Esophagus squamous epithelium (tissue), 5 donors: Measurements from ENCODE around the gene CASS4. TPM values are rescaled to one million over a fixed set of nuclear protein-coding genes. Genes with fewer than 3 reads are reported as not detected.

Experiments
- DNase-seq: peaks from one replicate; lab custom pipeline; 2025; lab: John Stamatoyannopoulos, UW
- H3K27ac ChIP-seq, 4 donors: fragments of 200-600 bp; sonication (generic); one replicate each; pipeline ENCODE4 v1.5.1; 2016 to 2019; ENCODE audit warnings: mild to moderate bottlenecking in 1 of 4
- H3K27me3 ChIP-seq, 4 donors: fragments of 200-600 bp; sonication (generic); 1 replicate in 3 of 4; 2 replicates in 1 of 4; pipeline versions ENCODE4 v1.5.1 to v1.6.0; 2017 to 2021; ENCODE audit warnings: antibody characterized with exemption in 1 of 4
- H3K36me3 ChIP-seq, 3 donors: fragments of 200-600 bp; sonication (generic); one replicate each; pipeline ENCODE4 v1.5.1; 2016 to 2019
- H3K4me1 ChIP-seq, 3 donors: fragments of 200-600 bp; sonication (generic); one replicate each; pipeline ENCODE4 v1.5.1; 2017 to 2019
- H3K4me3 ChIP-seq, 4 donors: fragments of 200-600 bp; sonication (generic); 1 replicate in 3 of 4; 2 replicates in 1 of 4; pipeline ENCODE4 v1.5.1; 2016 to 2019; ENCODE audit warnings: mild to moderate bottlenecking in 2 of 4, moderate library complexity in 1 of 4
- H3K9me3 ChIP-seq, 3 donors: fragments of 200-600 bp; sonication (generic); one replicate each; pipeline ENCODE4 v1.5.1; 2016 to 2019
- CTCF ChIP-seq, 6 experiments: fragments of 450-650 bp in 4 of 6; fragments of 200-600 bp in 2 of 6; sonication (generic) in 2 of 6; IDR thresholded peaks; one replicate each; pipeline ENCODE4 v1.5.1; 2016 to 2019; ENCODE audit warnings: antibody characterized with exemption in 6 of 6, mild to moderate bottlenecking in 4 of 6, moderate library complexity in 4 of 6
- POLR2A ChIP-seq, 4 donors: fragments of 450-650 bp; IDR thresholded peaks; one replicate each; pipeline ENCODE4 v1.6.1; 2017; ENCODE audit warnings: antibody characterized with exemption in 4 of 4, mild to moderate bottlenecking in 4 of 4, moderate library complexity in 3 of 4
- WGBS, 2 donors: methylation state at CpG; one replicate each; pipeline ENCODE4 v1.1.5; 2018; 5-methylcytosine and 5-hydroxymethylcytosine counted together
- intact Hi-C: fragments of 100-400 bp; cut with DNase I; formaldehyde crosslinking; loops from one replicate; pipeline ENCODE4 v1.15.0; 2022
- total RNA-seq, 4 donors: library from RNA; depleted of rRNA; stranded (reverse); fragments of >200 nt; gene quantifications; one replicate each; pipeline ENCODE4 v1.1.0, GENCODE V29; 2016
- donor health status: DM: yes; HTN: yes; CAD: no.

Gene CASS4
- total RNA-seq, 4 donors from 2014 or later, result 0.22 to 1.3 (median 0.63) TPM

- Histone ChIP-seq H3K4me1 (peaks cover 8 to 26% (median 25%) of the 10 kb centered on the region in 3 donors), H3K9me3 (no peaks in the 10 kb centered on the region), H3K36me3 (no peaks in the 10 kb centered on the region), H3K27ac (no peak overlapping the region), H3K4me3 (no peak overlapping the region), H3K27me3 (no peaks in the 10 kb centered on the region)
- no peak for DNase-seq
- TF ChIP-seq CTCF (IDR thresholded peaks at IDR 0.05) (no peak), POLR2A (IDR thresholded peaks at IDR 0.05) (no peak)
- WGBS, 2 donors, result 65 to 88% methylated on average over 1 of the region's 1 CpG
- intact Hi-C loops, result no loop called here
Measured at GRCh38 chr20:56430957-56431356, 18.9 kb downstream of the CASS4 start.

GRCh38 chr20:56431471-56431870 is 19.4 kb downstream of the CASS4 start:
- no peak overlapping the region for H3K4me3 ChIP-seq
- H3K4me1 ChIP-seq, result peaks cover 8 to 26% (median 25%) of the 10 kb centered on the region in 3 donors
- no peak for DNase-seq
- no peak for TF ChIP-seq CTCF (IDR thresholded peaks at IDR 0.05)
- TF ChIP-seq POLR2A (IDR thresholded peaks at IDR 0.05), result no peak
- H3K9me3 ChIP-seq, result no peaks in the 10 kb centered on the region
- no peak overlapping the region for H3K27ac ChIP-seq
- 84 to 92% methylated on average over 3 of the region's 3 CpGs for WGBS, 2 donors
- no peaks in the 10 kb centered on the region for H3K36me3 ChIP-seq
- intact Hi-C loops, result no loop called here
- no peaks in the 10 kb centered on the region for H3K27me3 ChIP-seq

- WGBS, 2 donors, result 35% methylated on average over 3 of the region's 3 CpGs
- Histone ChIP-seq H3K27ac (no peak overlapping the region), H3K4me1 (peaks cover 7 to 24% (median 22%) of the 10 kb centered on the region in 3 donors)
Measured at GRCh38 chr20:56433221-56433879, 21.3 kb downstream of the CASS4 start.

GRCh38 chr20:56433880-56434255 is 21.8 kb downstream of the CASS4 start:
- WGBS, 2 donors, result 31 to 33% methylated on average over 5 to 6 of the region's 6 CpGs
- Histone ChIP-seq H3K4me1 (peaks cover 2 to 19% (median 18%) of the 10 kb centered on the region in 3 donors), H3K27ac (no peak overlapping the region), H3K36me3 (no peaks in the 10 kb centered on the region), H3K9me3 (no peaks in the 10 kb centered on the region), H3K4me3 (no peak overlapping the region), H3K27me3 (no peaks in the 10 kb centered on the region)
- no peak for DNase-seq
- intact Hi-C loops, result no loop called here
- TF ChIP-seq CTCF (IDR thresholded peaks at IDR 0.05) (no peak), POLR2A (IDR thresholded peaks at IDR 0.05) (no peak)

More at GRCh38 chr20:56433221-56433879, 21.3 kb downstream of the CASS4 start:
- H3K4me3 ChIP-seq, result no peak overlapping the region
- no peaks in the 10 kb centered on the region for H3K27me3 ChIP-seq
- intact Hi-C loops, result no loop called here
- TF ChIP-seq CTCF (IDR thresholded peaks at IDR 0.05), result no peak
- no peak for TF ChIP-seq POLR2A (IDR thresholded peaks at IDR 0.05)
- H3K36me3 ChIP-seq, result no peaks in the 10 kb centered on the region
- DNase-seq, result no peak
- no peaks in the 10 kb centered on the region for H3K9me3 ChIP-seq

- H3K4me3 ChIP-seq, result no peak overlapping the region
- TF ChIP-seq CTCF (IDR thresholded peaks at IDR 0.05) (no peak), POLR2A (IDR thresholded peaks at IDR 0.05) (no peak)
- H3K4me1 ChIP-seq, result peaks cover 0 to 41% (median 13%) of the 10 kb centered on the region in 3 donors
- DNase-seq, result no peak
- intact Hi-C loops, result no loop called here
- no peaks in the 10 kb centered on the region for H3K27me3 ChIP-seq
- no peaks in the 10 kb centered on the region for H3K36me3 ChIP-seq
- WGBS, 2 donors, result 59 to 71% methylated on average over 9 to 10 of the region's 20 CpGs
- H3K9me3 ChIP-seq, result no peaks in the 10 kb centered on the region
- H3K27ac ChIP-seq, result no peak overlapping the region
Measured at GRCh38 chr20:56437196-56437960, 25.3 kb downstream of the CASS4 start.
